Keratinocyte (primary cell): ENCODE data around the gene KRT3.

ENCODE experiments used
- EZH2 ChIP-seq: IDR thresholded peaks from one replicate; pipeline ENCODE4 v1.6.1; 2012; ENCODE audit warnings: inconsistent platforms, mild to moderate bottlenecking, low read length, moderate library complexity
- TF ChIP-seq, protein P1 (sequence below), 3 experiments: IDR thresholded peaks in 1 of 3; conservative IDR thresholded peaks in 1 of 3; optimal IDR thresholded peaks in 1 of 3; 2 replicates in 2 of 3; 3 replicates in 1 of 3; pipeline versions ENCODE3 to v1.5.1; 2011; ENCODE audit warnings: low read length in 3 of 3, mild to moderate bottlenecking in 3 of 3, moderate library complexity in 2 of 3, control low read depth in 1 of 3, inconsistent platforms in 1 of 3; ENCODE audit not compliant: insufficient read depth in 2 of 3; ENCODE audit errors: extremely low read depth in 1 of 3

- TF ChIP-seq EZH2, result no peak
- TF ChIP-seq, protein P1, sequence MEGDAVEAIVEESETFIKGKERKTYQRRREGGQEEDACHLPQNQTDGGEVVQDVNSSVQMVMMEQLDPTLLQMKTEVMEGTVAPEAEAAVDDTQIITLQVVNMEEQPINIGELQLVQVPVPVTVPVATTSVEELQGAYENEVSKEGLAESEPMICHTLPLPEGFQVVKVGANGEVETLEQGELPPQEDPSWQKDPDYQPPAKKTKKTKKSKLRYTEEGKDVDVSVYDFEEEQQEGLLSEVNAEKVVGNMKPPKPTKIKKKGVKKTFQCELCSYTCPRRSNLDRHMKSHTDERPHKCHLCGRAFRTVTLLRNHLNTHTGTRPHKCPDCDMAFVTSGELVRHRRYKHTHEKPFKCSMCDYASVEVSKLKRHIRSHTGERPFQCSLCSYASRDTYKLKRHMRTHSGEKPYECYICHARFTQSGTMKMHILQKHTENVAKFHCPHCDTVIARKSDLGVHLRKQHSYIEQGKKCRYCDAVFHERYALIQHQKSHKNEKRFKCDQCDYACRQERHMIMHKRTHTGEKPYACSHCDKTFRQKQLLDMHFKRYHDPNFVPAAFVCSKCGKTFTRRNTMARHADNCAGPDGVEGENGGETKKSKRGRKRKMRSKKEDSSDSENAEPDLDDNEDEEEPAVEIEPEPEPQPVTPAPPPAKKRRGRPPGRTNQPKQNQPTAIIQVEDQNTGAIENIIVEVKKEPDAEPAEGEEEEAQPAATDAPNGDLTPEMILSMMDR (optimal IDR thresholded peaks at IDR 0.05 in 1 of 3, IDR thresholded peaks at IDR 0.05 in 1 of 3, conservative IDR thresholded peaks at IDR 0.05 in 1 of 3; ENCODE audit: extremely low read depth in 1 of 3, insufficient read depth in 2 of 3, low read length in 3 of 3), result no peak
Observed at GRCh38 chr12:52817699-52818238, 21.9 kb upstream of the KRT3 start.
